GM23338 (cell line): Measurements from ENCODE around the gene CARMIL1. TPM values are rescaled to one million over a fixed set of nuclear protein-coding genes. Genes with fewer than 3 reads are reported as not detected.

Experiments used
- ATAC-seq: fragments of 200-7000 bp; cut with Tn5 transposase; 3 replicates; pipeline ENCODE4 v1.9.1; 2020
- DNase-seq: peaks from one replicate; pipeline ENCODE4 v3.0.0-alpha.2; 2015; ENCODE audit warnings: low spot score
- H2AFZ ChIP-seq: fragments of 200-600 bp; sonication (generic); 2 replicates; pipeline ENCODE4 v1.8.0; 2016; ENCODE audit warnings: antibody characterized with exemption, mild to moderate bottlenecking, moderate library complexity
- H3F3A ChIP-seq: fragments of 200-600 bp; sonication (generic); replicated peaks from 2 replicates; pipeline ENCODE4 v1.8.0; 2017; ENCODE audit warnings: antibody characterized with exemption, mixed run types, low read depth
- H3K27ac ChIP-seq: fragments of 200-600 bp; sonication (generic); 2 replicates; pipeline ENCODE4 v1.6.1; 2016; ENCODE audit warnings: low read depth
- H3K27me3 ChIP-seq: fragments of 200-600 bp; sonication (generic); 2 replicates; pipeline ENCODE4 v1.8.0; 2016; ENCODE audit warnings: mild to moderate bottlenecking, mixed run types, moderate library complexity; ENCODE audit not compliant: insufficient read depth
- H3K36me3 ChIP-seq: fragments of 200-600 bp; sonication (generic); 2 replicates; pipeline ENCODE4 v1.8.0; 2016; ENCODE audit warnings: mild to moderate bottlenecking; ENCODE audit not compliant: insufficient read depth
- H3K4me1 ChIP-seq: fragments of 200-600 bp; sonication (generic); 2 replicates; pipeline ENCODE4 v1.8.0; 2016; ENCODE audit warnings: mild to moderate bottlenecking, moderate library complexity; ENCODE audit not compliant: insufficient read depth
- H3K4me2 ChIP-seq: fragments of 200-600 bp; sonication (generic); 2 replicates; pipeline ENCODE4 v1.7.1; 2017; ENCODE audit warnings: mixed run types
- H3K4me3 ChIP-seq: fragments of 200-600 bp; sonication (generic); 2 replicates; pipeline ENCODE4 v1.6.1; 2016; ENCODE audit warnings: mixed run types
- H3K79me2 ChIP-seq: fragments of 200-600 bp; sonication (generic); replicated peaks from 2 replicates; pipeline ENCODE4 v1.8.0; 2017; ENCODE audit warnings: mild to moderate bottlenecking; ENCODE audit not compliant: insufficient read depth
- H3K9me2 ChIP-seq: fragments of 200-600 bp; sonication (generic); 2 replicates; pipeline ENCODE4 v1.8.0; 2017; ENCODE audit not compliant: insufficient read depth
- H4K20me1 ChIP-seq: fragments of 200-600 bp; sonication (generic); replicated peaks from 2 replicates; pipeline ENCODE4 v1.8.0; 2017; ENCODE audit warnings: mild to moderate bottlenecking; ENCODE audit not compliant: insufficient read depth
- H3K27ac Mint-ChIP-seq: 2 replicates; pipeline ENCODE4 v1.8.0; 2020; ENCODE audit warnings: inconsistent platforms, mild to moderate bottlenecking, moderate library complexity, mixed read lengths
- H3K27me3 Mint-ChIP-seq: 3 replicates; pipeline ENCODE4 v1.8.0; 2022; ENCODE audit warnings: low read depth, mild to moderate bottlenecking, moderate library complexity, mixed read lengths, inconsistent platforms; ENCODE audit not compliant: insufficient read depth, poor library complexity
- H3K36me3 Mint-ChIP-seq: 3 replicates; pipeline ENCODE4 v1.8.0; 2021; ENCODE audit warnings: low read depth, mild to moderate bottlenecking, inconsistent platforms, moderate library complexity, mixed read lengths
- H3K4me1 Mint-ChIP-seq: 3 replicates; pipeline ENCODE4 v1.8.0; 2020; ENCODE audit warnings: mild to moderate bottlenecking, inconsistent platforms, mixed read lengths
- H3K4me3 Mint-ChIP-seq: 3 replicates; pipeline ENCODE4 v1.8.0; 2021; ENCODE audit warnings: moderate library complexity, mild to moderate bottlenecking, inconsistent platforms, mixed read lengths
- H3K9me3 Mint-ChIP-seq: 3 replicates; pipeline ENCODE4 v1.8.0; 2020; ENCODE audit warnings: moderate library complexity, mild to moderate bottlenecking, inconsistent platforms, mixed read lengths
- CREB1 ChIP-seq: fragments of 250-450 bp; sonication (Bioruptor Pico); IDR thresholded peaks from 2 replicates; pipeline ENCODE4 v1.5.0; 2020; ENCODE audit warnings: low read depth, mild to moderate bottlenecking, moderate library complexity
- POLR2AphosphoS5 ChIP-seq: IDR thresholded peaks from 2 replicates; pipeline ENCODE4 v1.6.1; 2016; ENCODE audit warnings: antibody characterized with exemption, low read depth
- REST ChIP-seq: IDR thresholded peaks from one replicate; pipeline ENCODE4 v1.6.1; 2018; ENCODE audit warnings: antibody characterized with exemption; ENCODE audit not compliant: unreplicated experiment
- STAT1 ChIP-seq: IDR thresholded peaks from one replicate; pipeline ENCODE4 v1.6.1; 2016; ENCODE audit warnings: antibody characterized with exemption; ENCODE audit not compliant: unreplicated experiment
- ZNF114 ChIP-seq: fragments of 250-450 bp; sonication (Bioruptor Pico); IDR thresholded peaks from 2 replicates; pipeline ENCODE4 v1.5.0; 2020; ENCODE audit warnings: mild to moderate bottlenecking, moderate library complexity
- ZNF331 ChIP-seq: fragments of 250-450 bp; sonication (Bioruptor Pico); IDR thresholded peaks from 2 replicates; pipeline ENCODE4 v1.5.0; 2020; ENCODE audit warnings: low read depth, mild to moderate bottlenecking, moderate library complexity
- polyA plus RNA-seq: library from polyadenylated mRNA; unstranded; fragments of >200 nt; fragmentation: Nextera tagmentation; extraction: Ambion mirVana; gene quantifications from 2 replicates; pipeline ENCODE4 v1.2.1, GENCODE V29; 2016
- total RNA-seq: library from RNA; depleted of rRNA; stranded (reverse); fragments of >200 nt; shearing (Covaris generic); gene quantifications from 2 replicates; pipeline ENCODE4 v1.2.3, GENCODE V29; 2014

The CARMIL1 gene
- total and polyA plus RNA-seq, 2 experiments from 2014 or later = 43.2 to 66.9 TPM

GRCh38 chr6:25570578-25570977 lies 291.4 kb downstream of the CARMIL1 start:
- Mint-ChIP-seq H3K27ac (no peak overlapping the region), H3K9me3 (no peaks in the 10 kb centered on the region), H3K4me3 (no peak overlapping the region), H3K27me3 (no peaks in the 10 kb centered on the region), H3K4me1 (no peaks in the 10 kb centered on the region), H3K36me3 (peaks cover 2% of the 10 kb centered on the region; the same call in 1 of the 3 replicates)
- H3K79me2 ChIP-seq = no peaks in the 10 kb centered on the region
- no peaks in the 10 kb centered on the region for H3K9me2 ChIP-seq
- TF ChIP-seq STAT1 = no peak
- TF ChIP-seq POLR2AphosphoS5 = no peak
- H3K4me2 ChIP-seq = no peak overlapping the region
- H3K4me3 ChIP-seq = no peak overlapping the region
- no peaks in the 10 kb centered on the region for H3K27me3 ChIP-seq
- H3K27ac ChIP-seq = no peak overlapping the region
- no peaks in the 10 kb centered on the region for H3K4me1 ChIP-seq
- H4K20me1 ChIP-seq = 0 out of 2 replicates have a peak, but pooled peaks cover 4% of the 10 kb centered on the region
- H3F3A ChIP-seq = no peaks in the 10 kb centered on the region
- no peaks in the 10 kb centered on the region for H3K36me3 ChIP-seq
- H2AFZ ChIP-seq = no peak overlapping the region
- ATAC-seq (no peak), DNase-seq (no peak)

GRCh38 chr6:25576919-25577318 lies 297.7 kb downstream of the CARMIL1 start:
- Histone ChIP-seq H3K4me3 (no peak overlapping the region), H2AFZ (no peak overlapping the region), H3K27ac (no peak overlapping the region), H3F3A (no peaks in the 10 kb centered on the region), H3K79me2 (no peaks in the 10 kb centered on the region), H4K20me1 (no peaks in the 10 kb centered on the region), H3K27me3 (no peaks in the 10 kb centered on the region), H3K9me2 (no peaks in the 10 kb centered on the region), H3K36me3 (no peaks in the 10 kb centered on the region), H3K4me2 (no peak overlapping the region), H3K4me1 (no peaks in the 10 kb centered on the region)
- Mint-ChIP-seq H3K27ac (peak overlapping the region; percentile 45), H3K4me1 (no peaks in the 10 kb centered on the region), H3K36me3 (no peaks in the 10 kb centered on the region), H3K4me3 (no peak overlapping the region), H3K9me3 (no peaks in the 10 kb centered on the region), H3K27me3 (no peaks in the 10 kb centered on the region)
- no peak for ATAC-seq
- TF ChIP-seq ZNF331 (no peak), REST (no peak), ZNF114 (no peak), STAT1 (no peak)
- DNase-seq = no peak

- Histone ChIP-seq H3F3A (no peaks in the 10 kb centered on the region), H3K79me2 (no peaks in the 10 kb centered on the region), H3K9me2 (no peaks in the 10 kb centered on the region), H3K27me3 (no peaks in the 10 kb centered on the region), H3K36me3 (no peaks in the 10 kb centered on the region), H3K4me3 (no peak overlapping the region), H4K20me1 (no peaks in the 10 kb centered on the region; the same call in 1 of the 2 replicates), H2AFZ (no peak overlapping the region), H3K4me1 (no peaks in the 10 kb centered on the region), H3K27ac (no peak overlapping the region), H3K4me2 (no peak overlapping the region)
- Mint-ChIP-seq H3K9me3 (no peaks in the 10 kb centered on the region), H3K36me3 (no peaks in the 10 kb centered on the region), H3K4me3 (no peak overlapping the region), H3K27me3 (no peaks in the 10 kb centered on the region), H3K4me1 (no peaks in the 10 kb centered on the region), H3K27ac (no peak overlapping the region)
- DNase-seq (no peak), ATAC-seq (no peak)
- no peak for TF ChIP-seq CREB1
- TF ChIP-seq REST = no peak
- TF ChIP-seq ZNF114 = no peak
These were observed 299.4 kb downstream of the CARMIL1 start for GRCh38 chr6:25578538-25578937.
